Activated CD4-positive, alpha-beta T cell treated with anti-CD3 and anti-CD28 coated beads, Interleukin-2, amount 50 U/mL, for 24 hours (primary cell): ENCODE results near the gene KPNA2.
"Not testable (repeated sequence)": the region's sequence is repeated elsewhere in the genome, so short reads cannot be mapped to it uniquely, and the experiment has no call there.

Source experiments
- DNase-seq, 2 donors: peaks; one replicate each; pipeline ENCODE4 v3.0.0-alpha.2; 2020; ENCODE audit warnings: low read depth in 1 of 2, low spot score in 1 of 2

The KPNA2 gene

GRCh38 chr17:68035523-68036303, at the start of gene KPNA2:
KPNA2 (plus strand) TSS chr17:68035735; CDS start chr17:68037133, 1,398 bp downstream.
- DNase-seq, result peak; percentile 72 to 90

GRCh38 chr17:67990909-67991308, 44.6 kb upstream of the KPNA2 start:
- no peak for DNase-seq

- DNase-seq, result no peak
Measured at GRCh38 chr17:67992548-67993152, 42.9 kb upstream of the KPNA2 start.

GRCh38 chr17:67993153-67993997, 42.2 kb upstream of the KPNA2 start:
- peak; percentile 47 to 52 for DNase-seq

- DNase-seq, result no peak
Measured at GRCh38 chr17:67993998-67994361, 41.6 kb upstream of the KPNA2 start.

GRCh38 chr17:67994817-67995569, 40.5 kb upstream of the KPNA2 start:
- no peak for DNase-seq

- no peak for DNase-seq
Measured at GRCh38 chr17:67995570-67996263, 39.8 kb upstream of the KPNA2 start.

GRCh38 chr17:67996301-67997171, 39.0 kb upstream of the KPNA2 start, which contains the start of gene C17orf58:
C17orf58 (minus strand) TSS chr17:67996469; CDS start chr17:67996198, 271 bp downstream.
- DNase-seq, result peak in 1 of 2 donors; percentile 7

- DNase-seq, result no peak
Measured at GRCh38 chr17:67998466-67998865, 37.1 kb upstream of the KPNA2 start.

- DNase-seq, result no peak
Measured at GRCh38 chr17:67999291-67999911, 36.1 kb upstream of the KPNA2 start.

- no peak for DNase-seq
Measured at GRCh38 chr17:68004201-68004600, 31.3 kb upstream of the KPNA2 start.

- DNase-seq, result no peak
Measured at GRCh38 chr17:68006797-68007196, 28.7 kb upstream of the KPNA2 start.

GRCh38 chr17:68011199-68011665, 24.3 kb upstream of the KPNA2 start:
- DNase-seq, result peak; percentile 32 to 42

- DNase-seq, result no peak
Measured at GRCh38 chr17:68013385-68013784, 22.1 kb upstream of the KPNA2 start.

GRCh38 chr17:68015081-68015723, 20.3 kb upstream of the KPNA2 start:
- no peak for DNase-seq

GRCh38 chr17:68016838-68017237, 18.7 kb upstream of the KPNA2 start:
- no peak for DNase-seq

- DNase-seq, result not testable (repeated sequence)
Measured at GRCh38 chr17:68018493-68018892, 17.0 kb upstream of the KPNA2 start.

- no peak for DNase-seq
Measured at GRCh38 chr17:68019336-68019674, 16.2 kb upstream of the KPNA2 start.
